H9 (cell line): ENCODE data around the gene IRF4. TPM values are rescaled to one million over a fixed set of nuclear protein-coding genes. Genes with fewer than 3 reads are reported as not detected.

Experiments
- DNase-seq: peaks from one replicate; pipeline ENCODE4 v3.0.0-alpha.2; 2017
- H2AFZ ChIP-seq: one replicate; pipeline ENCODE4 v1.6.1; 2013; ENCODE audit warnings: mild to moderate bottlenecking, low read length, control low read depth, moderate library complexity
- H2AK5ac ChIP-seq: 2 replicates; pipeline ENCODE4 v1.6.1; 2013; ENCODE audit warnings: low read length, control low read depth, mixed read lengths; ENCODE audit not compliant: insufficient read length
- H2BK120ac ChIP-seq: one replicate; pipeline ENCODE4 v1.6.1; 2013; ENCODE audit warnings: low read depth, mild to moderate bottlenecking, low read length, control low read depth, inconsistent platforms; ENCODE audit not compliant: poor library complexity, severe bottlenecking
- H2BK12ac ChIP-seq: 2 replicates; pipeline ENCODE4 v1.6.1; 2013; ENCODE audit warnings: low read length, control low read depth, mixed read lengths, low read depth; ENCODE audit not compliant: insufficient read length
- H2BK15ac ChIP-seq: 2 replicates; pipeline ENCODE4 v1.6.1; 2013; ENCODE audit warnings: low read depth, low read length, control low read depth
- H2BK20ac ChIP-seq: one replicate; pipeline ENCODE4 v1.6.1; 2013; ENCODE audit warnings: low read depth, mild to moderate bottlenecking, low read length, control low read depth, inconsistent platforms; ENCODE audit not compliant: poor library complexity, severe bottlenecking
- H2BK5ac ChIP-seq: 2 replicates; pipeline ENCODE4 v1.6.1; 2013; ENCODE audit warnings: low read length, control low read depth, mixed read lengths; ENCODE audit not compliant: insufficient read length
- H3K14ac ChIP-seq: 2 replicates; pipeline ENCODE4 v1.6.1; 2013; ENCODE audit warnings: low read length, control low read depth; ENCODE audit not compliant: insufficient read depth
- H3K18ac ChIP-seq: 2 replicates; pipeline ENCODE4 v1.6.1; 2013; ENCODE audit warnings: low read depth, mild to moderate bottlenecking, mixed read lengths, low read length, control low read depth; ENCODE audit not compliant: insufficient read length
- H3K23ac ChIP-seq: 2 replicates; pipeline ENCODE4 v1.6.1; 2013; ENCODE audit warnings: low read length, control low read depth, mixed read lengths, low read depth; ENCODE audit not compliant: insufficient read length
- H3K23me2 ChIP-seq: 2 replicates; pipeline ENCODE4 v1.6.1; 2013; ENCODE audit warnings: low read depth, mild to moderate bottlenecking, mixed read lengths, low read length, control low read depth; ENCODE audit not compliant: insufficient read length, poor library complexity, severe bottlenecking
- H3K27ac ChIP-seq: 2 replicates; pipeline ENCODE4 v1.5.1; 2013; ENCODE audit warnings: low read length, control low read depth, mixed read lengths, low read depth; ENCODE audit not compliant: insufficient read length
- H3K27me3 ChIP-seq: 2 replicates; pipeline ENCODE4 v1.6.1; 2013; ENCODE audit warnings: low read length, control low read depth, inconsistent platforms; ENCODE audit not compliant: insufficient read depth
- H3K4ac ChIP-seq: 2 replicates; pipeline ENCODE4 v1.6.1; 2013; ENCODE audit warnings: low read depth, mild to moderate bottlenecking, control low read depth, inconsistent platforms, low read length, moderate library complexity
- H3K4me1 ChIP-seq: 2 replicates; pipeline ENCODE4 v1.6.1; 2013; ENCODE audit warnings: low read length, control low read depth, inconsistent platforms; ENCODE audit not compliant: insufficient read depth
- H3K4me2 ChIP-seq: 2 replicates; pipeline ENCODE4 v1.6.1; 2013; ENCODE audit warnings: low read length, control low read depth, mixed read lengths; ENCODE audit not compliant: insufficient read length, insufficient read depth
- H3K56ac ChIP-seq: 2 replicates; pipeline ENCODE4 v1.6.1; 2013; ENCODE audit warnings: low read depth, mild to moderate bottlenecking, mixed read lengths, low read length, control low read depth; ENCODE audit not compliant: insufficient read length
- H3K79me1 ChIP-seq: 2 replicates; pipeline ENCODE4 v1.6.1; 2013; ENCODE audit warnings: low read depth, mild to moderate bottlenecking, moderate library complexity, low read length, control low read depth, inconsistent platforms; ENCODE audit not compliant: insufficient read depth, poor library complexity, severe bottlenecking
- H3K79me2 ChIP-seq: 2 replicates; pipeline ENCODE4 v1.6.1; 2013; ENCODE audit warnings: low read length, control low read depth, inconsistent platforms; ENCODE audit not compliant: insufficient read depth
- H3K9ac ChIP-seq: 2 replicates; pipeline ENCODE4 v1.6.1; 2013; ENCODE audit warnings: low read length, control low read depth, mixed read lengths; ENCODE audit not compliant: insufficient read length; ENCODE audit errors: extremely low read depth
- H3K9me3 ChIP-seq: one replicate; pipeline ENCODE4 v1.6.1; 2013; ENCODE audit warnings: low read depth, low read length, inconsistent platforms; ENCODE audit not compliant: control insufficient read depth
- H3T11ph ChIP-seq: one replicate; pipeline ENCODE4 v1.6.1; 2013; ENCODE audit warnings: mild to moderate bottlenecking, low read length, control low read depth, inconsistent platforms
- H4K20me1 ChIP-seq: one replicate; pipeline ENCODE4 v1.6.1; 2013; ENCODE audit not compliant: control insufficient read depth, insufficient read length, insufficient read depth
- H4K5ac ChIP-seq: 2 replicates; pipeline ENCODE4 v1.6.1; 2013; ENCODE audit warnings: low read depth, mild to moderate bottlenecking, mixed read lengths, low read length, control low read depth; ENCODE audit not compliant: insufficient read length
- H4K8ac ChIP-seq: replicated peaks from 2 replicates; pipeline ENCODE4 v1.6.1; 2013; ENCODE audit warnings: low read length, control low read depth, mixed read lengths, low read depth; ENCODE audit not compliant: insufficient read length
- H4K91ac ChIP-seq: 2 replicates; pipeline ENCODE4 v1.6.1; 2013; ENCODE audit warnings: low read depth, mild to moderate bottlenecking, moderate library complexity, mixed read lengths, low read length, control low read depth; ENCODE audit not compliant: insufficient read length
- H3K27ac Mint-ChIP-seq, 3 experiments: 2 replicates in 2 of 3; 3 replicates in 1 of 3; pipeline ENCODE4 v1.8.0; 2020 to 2021; ENCODE audit warnings: mixed read lengths in 3 of 3, mild to moderate bottlenecking in 1 of 3, moderate library complexity in 1 of 3
- H3K27me3 Mint-ChIP-seq: 2 replicates; pipeline ENCODE4 v1.8.0; 2021; ENCODE audit warnings: low read depth, mild to moderate bottlenecking, moderate library complexity, mixed read lengths
- H3K36me3 Mint-ChIP-seq, 3 experiments: 2 replicates in 2 of 3; 3 replicates in 1 of 3; pipeline ENCODE4 v1.8.0; 2020 to 2021; ENCODE audit warnings: low read depth in 3 of 3, mixed read lengths in 3 of 3; ENCODE audit not compliant: insufficient read depth in 1 of 3
- H3K4me1 Mint-ChIP-seq, 2 experiments: 2 replicates each; pipeline ENCODE4 v1.8.0; 2020; ENCODE audit warnings: mixed read lengths in 2 of 2
- H3K4me3 Mint-ChIP-seq, 2 experiments: 2 replicates in 1 of 2; 3 replicates in 1 of 2; pipeline ENCODE4 v1.8.0; 2020 to 2021; ENCODE audit warnings: mild to moderate bottlenecking in 2 of 2, mixed read lengths in 2 of 2, moderate library complexity in 1 of 2
- H3K9me3 Mint-ChIP-seq, 2 experiments: 2 replicates in 1 of 2; 3 replicates in 1 of 2; pipeline ENCODE4 v1.8.0; 2020; ENCODE audit warnings: mild to moderate bottlenecking in 2 of 2, mixed read lengths in 2 of 2, moderate library complexity in 1 of 2
- WGBS: extraction: QIAGEN DNeasy Blood & Tissue Kit; methylation state at CpG from one replicate; pipeline ENCODE4 v1.1.7; 2013; ENCODE audit warnings: missing lambda C conversion rate, low lambda C conversion rate, mixed read lengths; ENCODE audit not compliant: insufficient read length; ENCODE audit errors: extremely low coverage; 5-methylcytosine and 5-hydroxymethylcytosine counted together
- total RNA-seq: library from RNA; stranded (reverse); gene quantifications from 2 replicates; pipeline ENCODE4 v1.2.1, GENCODE V29; 2021
- TF ChIP-seq, protein P1 (sequence below): fragments of 200-600 bp; sonication (generic); conservative IDR thresholded peaks from 3 replicates; pipeline ENCODE4 v1.8.0; 2021; ENCODE audit warnings: antibody characterized with exemption, mild to moderate bottlenecking

IRF4 gene
- total RNA-seq, 1 experiment from 2014 or later = 0.31 TPM

DNA sequence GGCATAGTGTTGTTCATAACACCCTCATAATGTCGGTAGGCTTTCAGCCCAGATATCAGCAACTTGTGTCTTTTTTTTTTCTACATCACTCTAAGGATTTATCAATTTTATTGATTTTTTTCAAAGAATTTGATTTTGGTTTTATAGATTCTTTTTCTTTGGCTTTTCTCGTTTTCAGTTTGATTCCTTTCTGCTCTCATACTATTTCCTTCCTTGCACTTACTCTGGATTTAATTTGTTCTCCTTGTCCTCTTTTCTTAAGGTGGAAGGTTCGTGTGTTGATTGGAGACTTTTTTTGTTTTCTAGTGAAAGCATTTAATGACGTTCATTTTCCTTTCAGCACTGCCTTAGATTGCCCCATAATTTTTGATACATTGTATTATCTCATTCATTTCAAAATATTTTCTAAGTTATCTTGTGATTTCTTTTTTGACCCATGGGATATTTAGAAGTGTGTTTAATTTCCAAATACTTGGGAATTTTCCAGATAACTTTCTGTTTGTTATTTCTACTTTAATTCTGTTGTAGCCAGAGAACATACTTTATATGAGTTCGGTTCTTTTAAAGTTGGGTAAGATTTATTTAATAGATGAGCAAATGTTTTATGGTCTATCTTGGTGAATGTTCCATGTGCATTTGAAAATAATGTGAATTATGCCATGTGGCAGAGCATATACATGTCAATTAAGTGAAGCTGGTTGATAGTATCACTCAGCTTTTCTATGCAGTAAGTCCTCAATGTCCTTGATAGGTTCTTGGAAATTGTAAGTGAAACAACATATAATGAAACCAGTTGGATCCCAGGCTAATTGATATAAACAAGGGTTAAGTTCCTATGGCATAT lies 62.8 kb downstream of the IRF4 start:
- no peak for DNase-seq
- no peak overlapping the region for H3K18ac ChIP-seq
- H2BK120ac ChIP-seq = no peak overlapping the region
- H2AFZ ChIP-seq = no peak overlapping the region
- no peaks in the 10 kb centered on the region for H3K23me2 ChIP-seq
- no peak overlapping the region for H3K56ac ChIP-seq
- no peak overlapping the region for H2BK5ac ChIP-seq
- no peak overlapping the region for H3K4me2 ChIP-seq
- no peak overlapping the region for H4K5ac ChIP-seq
- Mint-ChIP-seq H3K9me3 (peaks cover 20 to 22% of the 10 kb centered on the region in 2 experiments), H3K36me3 (peaks cover 0 to 10% (median 6%) of the 10 kb centered on the region in 3 experiments; a peak in 6 of 7 replicates), H3K27me3 (no peaks in the 10 kb centered on the region), H3K4me1 (peaks cover 7 to 9% of the 10 kb centered on the region in 2 experiments), H3K27ac (no peak overlapping the region), H3K4me3 (no peak overlapping the region)
- no peak overlapping the region for H4K91ac ChIP-seq
- H2BK20ac ChIP-seq = no peak overlapping the region
- no peaks in the 10 kb centered on the region for H3K79me1 ChIP-seq
- TF ChIP-seq, protein P1, sequence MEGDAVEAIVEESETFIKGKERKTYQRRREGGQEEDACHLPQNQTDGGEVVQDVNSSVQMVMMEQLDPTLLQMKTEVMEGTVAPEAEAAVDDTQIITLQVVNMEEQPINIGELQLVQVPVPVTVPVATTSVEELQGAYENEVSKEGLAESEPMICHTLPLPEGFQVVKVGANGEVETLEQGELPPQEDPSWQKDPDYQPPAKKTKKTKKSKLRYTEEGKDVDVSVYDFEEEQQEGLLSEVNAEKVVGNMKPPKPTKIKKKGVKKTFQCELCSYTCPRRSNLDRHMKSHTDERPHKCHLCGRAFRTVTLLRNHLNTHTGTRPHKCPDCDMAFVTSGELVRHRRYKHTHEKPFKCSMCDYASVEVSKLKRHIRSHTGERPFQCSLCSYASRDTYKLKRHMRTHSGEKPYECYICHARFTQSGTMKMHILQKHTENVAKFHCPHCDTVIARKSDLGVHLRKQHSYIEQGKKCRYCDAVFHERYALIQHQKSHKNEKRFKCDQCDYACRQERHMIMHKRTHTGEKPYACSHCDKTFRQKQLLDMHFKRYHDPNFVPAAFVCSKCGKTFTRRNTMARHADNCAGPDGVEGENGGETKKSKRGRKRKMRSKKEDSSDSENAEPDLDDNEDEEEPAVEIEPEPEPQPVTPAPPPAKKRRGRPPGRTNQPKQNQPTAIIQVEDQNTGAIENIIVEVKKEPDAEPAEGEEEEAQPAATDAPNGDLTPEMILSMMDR = no peak
- no peak overlapping the region for H3K14ac ChIP-seq
- H3K4ac ChIP-seq = no peak overlapping the region
- no peaks in the 10 kb centered on the region for H3K79me2 ChIP-seq
- peaks cover 5% of the 10 kb centered on the region for H3K9me3 ChIP-seq
- H4K20me1 ChIP-seq = no peaks in the 10 kb centered on the region
- H2BK15ac ChIP-seq = no peak overlapping the region
- WGBS = no CpG with 5 or more reads among the region's 5 CpGs
- no peak overlapping the region for H3K27ac ChIP-seq
- H3K4me1 ChIP-seq = no peaks in the 10 kb centered on the region; the same call in 1 of the 2 replicates
- H3K23ac ChIP-seq = no peak overlapping the region
- H4K8ac ChIP-seq = no peak overlapping the region
- no peak overlapping the region for H3T11ph ChIP-seq
- H2AK5ac ChIP-seq = no peak overlapping the region
- H2BK12ac ChIP-seq = no peak overlapping the region
- H3K9ac ChIP-seq = no peak overlapping the region
- no peaks in the 10 kb centered on the region for H3K27me3 ChIP-seq
